ENCODE results near the gene FAM9C. TPM values are rescaled to one million over a fixed set of nuclear protein-coding genes. Genes with fewer than 3 reads are reported as not detected.

Gene FAM9C
- total RNA-seq, 1 donor: not detected

GRCh38 chrX:12989461-12989860 is 55.0 kb downstream of the FAM9C start:
- DNase-seq (ENCODE audit: low read depth): no peak
- no peak overlapping the region for H3K4me3 ChIP-seq (ENCODE audit: low read depth, low read length)
- TF ChIP-seq, protein P1, sequence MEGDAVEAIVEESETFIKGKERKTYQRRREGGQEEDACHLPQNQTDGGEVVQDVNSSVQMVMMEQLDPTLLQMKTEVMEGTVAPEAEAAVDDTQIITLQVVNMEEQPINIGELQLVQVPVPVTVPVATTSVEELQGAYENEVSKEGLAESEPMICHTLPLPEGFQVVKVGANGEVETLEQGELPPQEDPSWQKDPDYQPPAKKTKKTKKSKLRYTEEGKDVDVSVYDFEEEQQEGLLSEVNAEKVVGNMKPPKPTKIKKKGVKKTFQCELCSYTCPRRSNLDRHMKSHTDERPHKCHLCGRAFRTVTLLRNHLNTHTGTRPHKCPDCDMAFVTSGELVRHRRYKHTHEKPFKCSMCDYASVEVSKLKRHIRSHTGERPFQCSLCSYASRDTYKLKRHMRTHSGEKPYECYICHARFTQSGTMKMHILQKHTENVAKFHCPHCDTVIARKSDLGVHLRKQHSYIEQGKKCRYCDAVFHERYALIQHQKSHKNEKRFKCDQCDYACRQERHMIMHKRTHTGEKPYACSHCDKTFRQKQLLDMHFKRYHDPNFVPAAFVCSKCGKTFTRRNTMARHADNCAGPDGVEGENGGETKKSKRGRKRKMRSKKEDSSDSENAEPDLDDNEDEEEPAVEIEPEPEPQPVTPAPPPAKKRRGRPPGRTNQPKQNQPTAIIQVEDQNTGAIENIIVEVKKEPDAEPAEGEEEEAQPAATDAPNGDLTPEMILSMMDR (IDR thresholded peaks at IDR 0.05; ENCODE audit: insufficient read depth, low read length): no peak

DNA sequence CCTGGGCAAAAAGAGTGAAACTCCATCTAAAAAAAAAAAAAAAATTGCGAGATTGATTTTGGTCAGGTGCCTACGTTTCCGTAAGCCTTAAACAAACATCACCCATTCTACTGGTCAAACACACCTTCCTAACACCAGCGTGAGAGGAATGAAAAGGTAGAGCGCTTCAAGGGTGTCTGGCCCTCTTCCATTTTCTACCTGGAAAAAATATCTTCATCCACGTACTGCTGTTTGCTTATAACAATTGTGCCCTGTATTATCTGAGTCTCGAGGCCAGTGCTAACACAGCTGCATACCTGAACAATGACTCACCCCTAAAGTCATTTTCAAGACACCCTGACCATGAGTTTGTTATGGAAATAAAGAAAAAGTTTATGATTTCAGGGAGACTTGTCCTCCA is 55.6 kb downstream of the FAM9C start:
- TF ChIP-seq, protein P1 (IDR thresholded peaks at IDR 0.05; ENCODE audit: insufficient read depth, low read length): no peak
- H3K4me3 ChIP-seq (ENCODE audit: low read depth, low read length): no peak overlapping the region
- peak; percentile 80 for DNase-seq (ENCODE audit: low read depth)

DNA sequence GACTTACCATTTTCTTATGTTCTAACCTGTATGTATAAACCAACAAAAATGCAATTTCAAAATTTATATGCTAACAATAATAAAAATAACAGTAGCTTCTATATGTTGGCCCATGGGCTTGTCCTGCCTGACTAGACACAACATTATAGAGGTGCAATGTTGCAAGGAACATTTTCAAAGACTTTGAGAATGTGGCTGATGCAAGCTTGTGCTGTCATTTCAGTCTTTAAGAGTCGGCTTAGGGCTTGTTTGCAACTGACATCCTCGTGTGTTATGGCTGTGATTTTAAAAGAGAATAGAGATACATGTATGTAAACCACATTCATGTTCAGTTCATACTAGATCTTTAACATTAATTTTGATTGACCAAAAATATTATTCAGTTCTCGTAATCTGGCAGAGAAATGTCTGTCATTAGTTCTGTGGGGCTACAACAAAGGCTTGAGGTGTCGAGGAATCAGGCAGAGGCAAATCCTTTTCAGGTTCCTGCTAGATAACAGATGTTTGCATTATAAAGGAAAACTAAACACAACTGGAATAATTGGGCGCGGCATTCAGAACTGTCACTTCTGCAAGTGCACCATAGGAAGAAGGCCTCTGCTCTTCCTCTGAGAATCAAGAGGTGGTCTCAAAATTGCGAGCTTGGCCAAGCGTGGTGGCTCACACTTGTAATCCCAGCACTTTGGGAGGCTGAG is 56.4 kb downstream of the FAM9C start:
- TF ChIP-seq, protein P1 (IDR thresholded peaks at IDR 0.05; ENCODE audit: insufficient read depth, low read length): no peak
- H3K4me3 ChIP-seq (ENCODE audit: low read depth, low read length): no peak overlapping the region
- no peak for DNase-seq (ENCODE audit: low read depth)

- no peak overlapping the region for H3K4me3 ChIP-seq (ENCODE audit: low read depth, low read length)
- no peak for DNase-seq (ENCODE audit: low read depth)
- TF ChIP-seq, protein P1 (IDR thresholded peaks at IDR 0.05; ENCODE audit: insufficient read depth, low read length): no peak
These were observed 57.1 kb downstream of the FAM9C start for GRCh38 chrX:12987340-12987739.

DNA sequence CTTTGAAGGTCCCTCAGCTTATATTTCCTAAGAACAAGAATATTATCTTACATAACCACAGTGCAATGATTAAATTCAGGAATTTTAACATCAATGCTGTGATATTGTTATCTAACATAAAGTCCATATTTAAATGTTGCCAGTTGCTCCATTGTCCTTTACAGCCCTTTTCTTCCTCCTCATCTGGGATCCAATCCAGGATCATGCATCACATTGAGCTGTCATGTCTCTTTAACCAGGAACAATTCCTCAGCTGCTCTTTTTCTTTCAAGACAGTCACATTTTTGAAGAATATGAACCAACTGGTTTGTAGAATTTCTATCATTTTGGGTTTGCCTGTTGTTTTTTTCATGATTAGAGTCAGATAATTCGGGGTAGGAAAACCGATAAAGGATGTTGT is 57.5 kb downstream of the FAM9C start:
- peak; percentile 88 for DNase-seq (ENCODE audit: low read depth)
- TF ChIP-seq, protein P1 (IDR thresholded peaks at IDR 0.05; ENCODE audit: insufficient read depth, low read length): no peak
- H3K4me3 ChIP-seq (ENCODE audit: low read depth, low read length): no peak overlapping the region

- DNase-seq (ENCODE audit: low read depth): no peak
- TF ChIP-seq, protein P1 (IDR thresholded peaks at IDR 0.05; ENCODE audit: insufficient read depth, low read length): no peak
- H3K4me3 ChIP-seq (ENCODE audit: low read depth, low read length): no peak overlapping the region
These were observed 58.1 kb downstream of the FAM9C start for GRCh38 chrX:12986164-12986779.

Other genes with a start within 250 kb of the FAM9C start
- not detected in 2 replicates for gene TLR7, start 177.5 kb downstream of the FAM9C start, total RNA-seq (ENCODE audit: low replicate concordance)
- not detected in 2 replicates for gene TLR8, start 138.0 kb downstream of the FAM9C start, total RNA-seq (ENCODE audit: low replicate concordance)
- gene TMSB4X, start 69.5 kb downstream of the FAM9C start, total RNA-seq (ENCODE audit: low replicate concordance): 5,524 and 12,062 TPM in 2 replicates